H1 (cell line): ENCODE measurements around the gene TCFL5. TPM values are rescaled to one million over a fixed set of nuclear protein-coding genes. Genes with fewer than 3 reads are reported as not detected.
A peak's percentile ranks its signal among the peaks of the same experiment; 100 is the strongest.

ENCODE experiments used
- CTCF ChIA-PET: fragments of 300-600 bp; sonication (Branson Sonifier 250); formaldehyde crosslinking; loops from one replicate; lab custom pipeline; 2021; ENCODE audit not compliant: partially characterized antibody; lab: Charles Lee
- POLR2A ChIA-PET: fragments of 300-600 bp; sonication (Branson Sonifier 250); formaldehyde crosslinking; loops from one replicate; lab custom pipeline; 2021; ENCODE audit warnings: inconsistent platforms; ENCODE audit not compliant: partially characterized antibody; lab: Charles Lee
- DNase-seq, 2 experiments: peaks; one replicate each; pipeline versions ENCODE4 v3.0.0 to v3.0.0-alpha.2; 2010 to 2022; ENCODE audit warnings: low spot score in 2 of 2, low read depth in 1 of 2, mixed read lengths in 1 of 2
- FAIRE-seq: peaks from 2 replicates; lab custom pipeline; 2011; peaks lifted over from hg19 to GRCh38; lab: Jason Lieb, UNC
- H2AFZ ChIP-seq: 2 replicates; pipeline ENCODE4 v1.8.1; 2012; ENCODE audit warnings: low read length, inconsistent platforms
- H2AK5ac ChIP-seq: 2 replicates; pipeline ENCODE4 v1.6.1; 2013; ENCODE audit warnings: low read depth, low read length
- H2BK120ac ChIP-seq: replicated peaks from 2 replicates; pipeline ENCODE3; 2013; ENCODE audit warnings: low read depth, low read length, inconsistent platforms
- H2BK12ac ChIP-seq: 2 replicates; pipeline ENCODE4 v1.6.1; 2013; ENCODE audit warnings: low read depth, low read length
- H2BK15ac ChIP-seq: 2 replicates; pipeline ENCODE4 v1.6.1; 2013; ENCODE audit warnings: low read length
- H2BK20ac ChIP-seq: 2 replicates; pipeline ENCODE4 v1.6.1; 2013; ENCODE audit warnings: low read length
- H2BK5ac ChIP-seq: 2 replicates; pipeline ENCODE4 v1.6.1; 2013; ENCODE audit warnings: low read depth, low read length
- H3K14ac ChIP-seq: 2 replicates; pipeline ENCODE4 v1.6.1; 2013; ENCODE audit warnings: inconsistent platforms; ENCODE audit not compliant: insufficient read length
- H3K18ac ChIP-seq: 2 replicates; pipeline ENCODE4 v1.6.1; 2013; ENCODE audit warnings: low read length; ENCODE audit errors: extremely low read depth
- H3K23ac ChIP-seq: 2 replicates; pipeline ENCODE4 v1.6.1; 2013; ENCODE audit warnings: inconsistent platforms; ENCODE audit not compliant: insufficient read length
- H3K23me2 ChIP-seq: 2 replicates; pipeline ENCODE4 v1.6.1; 2013; ENCODE audit warnings: low read depth, low read length
- H3K27ac ChIP-seq: 2 replicates; pipeline ENCODE4 v1.6.1; 2011; ENCODE audit warnings: low read depth, low read length, inconsistent platforms
- H3K27me3 ChIP-seq, 4 experiments: replicated peaks in 1 of 4; 1 replicate in 1 of 4; 2 replicates in 3 of 4; pipeline versions ENCODE4 v1.6.1 to v1.8.1; 2011 to 2013; ENCODE audit warnings: low read length in 3 of 4, mild to moderate bottlenecking in 3 of 4, inconsistent platforms in 2 of 4, mixed read lengths in 2 of 4, moderate library complexity in 1 of 4; ENCODE audit not compliant: control insufficient read depth in 3 of 4, insufficient read depth in 3 of 4; ENCODE audit errors: extremely low read depth in 1 of 4
- H3K36me3 ChIP-seq, 4 experiments: 2 replicates each; pipeline versions ENCODE4 v1.6.1 to v1.8.1; 2011 to 2013; ENCODE audit warnings: mild to moderate bottlenecking in 4 of 4, low read length in 3 of 4, moderate library complexity in 2 of 4, control low read depth in 1 of 4, inconsistent platforms in 1 of 4; ENCODE audit not compliant: insufficient read depth in 4 of 4, control insufficient read depth in 2 of 4
- H3K4ac ChIP-seq: replicated peaks from 2 replicates; pipeline ENCODE3; 2013; ENCODE audit warnings: low read length, low read depth, mixed read lengths, inconsistent platforms; ENCODE audit not compliant: insufficient read length
- H3K4me1 ChIP-seq, 4 experiments: replicated peaks in 1 of 4; 1 replicate in 1 of 4; 2 replicates in 3 of 4; pipeline versions ENCODE4 v1.6.1 to v1.8.1; 2011 to 2013; ENCODE audit warnings: low read length in 3 of 4, inconsistent platforms in 2 of 4, mixed read lengths in 1 of 4; ENCODE audit not compliant: insufficient read depth in 4 of 4, control insufficient read depth in 3 of 4
- H3K4me2 ChIP-seq, 2 experiments: 2 replicates each; pipeline versions ENCODE4 v1.6.1 to v1.8.1; 2011 to 2013; ENCODE audit warnings: low read depth in 2 of 2, low read length in 2 of 2, control low read depth in 1 of 2, inconsistent platforms in 1 of 2, mild to moderate bottlenecking in 1 of 2; ENCODE audit not compliant: insufficient read depth in 1 of 2
- H3K4me3 ChIP-seq, 4 experiments: fragments of 200-600, 300-600 bp in 1 of 4; sonication (generic), shearing (Covaris generic), sonication (Bioruptor Twin) in 1 of 4; 2 replicates each; pipeline versions ENCODE4 v1.5.1 to v1.8.1; 2011 to 2016; ENCODE audit warnings: low read length in 4 of 4, low read depth in 3 of 4, control low read depth in 2 of 4, inconsistent platforms in 2 of 4, mild to moderate bottlenecking in 2 of 4, mixed read lengths in 1 of 4, moderate library complexity in 1 of 4; ENCODE audit not compliant: insufficient read depth in 2 of 4; ENCODE audit errors: extremely low read depth in 1 of 4
- H3K56ac ChIP-seq: replicated peaks from 2 replicates; pipeline ENCODE3; 2013; ENCODE audit warnings: low read depth, mild to moderate bottlenecking, mixed read lengths, low read length, inconsistent platforms; ENCODE audit not compliant: insufficient read length
- H3K79me1 ChIP-seq: 2 replicates; pipeline ENCODE4 v1.6.1; 2013; ENCODE audit warnings: low read depth, low read length, control low read depth
- H3K79me2 ChIP-seq, 2 experiments: 2 replicates each; pipeline versions ENCODE4 v1.6.1 to v1.8.1; 2012 to 2013; ENCODE audit warnings: low read length in 2 of 2, mild to moderate bottlenecking in 2 of 2, inconsistent platforms in 1 of 2; ENCODE audit not compliant: insufficient read depth in 2 of 2, control insufficient read depth in 1 of 2
- H3K9ac ChIP-seq, 4 experiments: replicated peaks in 1 of 4; 1 replicate in 1 of 4; 2 replicates in 3 of 4; pipeline versions ENCODE4 v1.6.1 to v1.8.1; 2011 to 2013; ENCODE audit warnings: low read depth in 3 of 4, low read length in 3 of 4, control low read depth in 2 of 4, mild to moderate bottlenecking in 2 of 4, moderate library complexity in 2 of 4, inconsistent platforms in 1 of 4; ENCODE audit errors: extremely low read depth in 1 of 4
- H3K9me3 ChIP-seq, 2 experiments: 2 replicates each; pipeline versions ENCODE4 v1.6.1 to v1.8.1; 2012 to 2013; ENCODE audit warnings: mild to moderate bottlenecking in 2 of 2, moderate library complexity in 2 of 2, control low read depth in 1 of 2, inconsistent platforms in 1 of 2, low read depth in 1 of 2, low read length in 1 of 2, mixed read lengths in 1 of 2; ENCODE audit not compliant: insufficient read depth in 2 of 2
- H4K20me1 ChIP-seq, 2 experiments: replicated peaks in 1 of 2; 2 replicates each; pipeline versions ENCODE3 to v1.8.1; 2011 to 2013; ENCODE audit warnings: inconsistent platforms in 2 of 2, low read length in 2 of 2, mild to moderate bottlenecking in 1 of 2; ENCODE audit not compliant: insufficient read depth in 2 of 2, control insufficient read depth in 1 of 2
- H4K5ac ChIP-seq: 2 replicates; pipeline ENCODE4 v1.6.1; 2013; ENCODE audit warnings: low read length, low read depth, mixed read lengths, inconsistent platforms; ENCODE audit not compliant: insufficient read length
- H4K8ac ChIP-seq: 2 replicates; pipeline ENCODE4 v1.8.0; 2013; ENCODE audit warnings: mild to moderate bottlenecking, moderate library complexity, low read length, inconsistent platforms; ENCODE audit not compliant: insufficient read depth; ENCODE audit errors: extremely low read depth
- H4K91ac ChIP-seq: replicated peaks from 2 replicates; pipeline ENCODE3; 2013; ENCODE audit warnings: low read length, mixed read lengths, inconsistent platforms; ENCODE audit not compliant: insufficient read length
- POLR2A ChIP-seq, 2 experiments: IDR thresholded peaks; 1 replicate in 1 of 2; 2 replicates in 1 of 2; pipeline ENCODE4 v1.6.1; 2011; ENCODE audit warnings: low read depth in 2 of 2, low read length in 2 of 2, mild to moderate bottlenecking in 2 of 2; ENCODE audit errors: control extremely low read depth in 1 of 2
- TCF12 ChIP-seq: IDR thresholded peaks from 2 replicates; pipeline ENCODE4 v1.6.1; 2011; ENCODE audit warnings: low read depth, mild to moderate bottlenecking, low read length
- WGBS, 2 experiments: shearing (Covaris generic) in 1 of 2; methylation state at CpG; one replicate each; pipeline versions ENCODE4 v1.1.6 to v1.1.7; 2013 to 2015; ENCODE audit warnings: low lambda C conversion rate in 2 of 2, mixed read lengths in 2 of 2, inconsistent platforms in 1 of 2, low coverage in 1 of 2, missing lambda C conversion rate in 1 of 2; ENCODE audit not compliant: insufficient replicate concordance in 2 of 2, insufficient coverage in 1 of 2, insufficient read length in 1 of 2; ENCODE audit errors: extremely low coverage in 1 of 2, missing lambda C conversion rate in 1 of 2; 5-methylcytosine and 5-hydroxymethylcytosine counted together
- polyA plus RNA-seq, 7 experiments: library from polyadenylated mRNA; depleted of rRNA in 3 of 7; stranded (reverse) in 5 of 7; unstranded in 2 of 7; fragments of >200 nt in 5 of 7; fragments of 200-250 nt in 2 of 7; gene quantifications; 1 replicate in 5 of 7; 2 replicates in 1 of 7; 4 replicates in 1 of 7; pipeline versions ENCODE4 v1.2.1 to v1.2.3, GENCODE V29; 2011 to 2013; ENCODE audit warnings: missing spikeins in 2 of 7, mixed read lengths in 2 of 7
- total RNA-seq: library from RNA; stranded (reverse); fragmentation: NEBNext Ultra II Directional; extraction: Animal tissue kit (Norgen Biotek cat#: 25700); gene quantifications from 2 replicates; pipeline ENCODE4 v1.2.1, GENCODE V29; 2021

Gene TCFL5
- total and polyA plus RNA-seq, 2 of the 8 experiments (the other 6 are each of a cell fraction or from before 2014, with no cell fraction given): 6.2 to 15.0 TPM

GRCh38 chr20:62885896-62886708 is 24.5 kb upstream of the TCFL5 start:
- CTCF ChIA-PET: interaction anchor here (1.0 to 6.4 kb wide), 4 partner anchors 9 to 21 kb away, joined by 3 to 56 read pairs (median 8); no protein-coding TSS in a partner anchor
- Histone ChIP-seq H3K14ac (no peak overlapping the region), H3K27ac (peak overlapping the region; percentile 19; the same call in 1 of the 2 replicates), H3K27me3 (no peaks in the 10 kb centered on the region), H3K4me2 (no peak overlapping the region), H2BK15ac (peak overlapping the region; percentile 53; the same call in 1 of the 2 replicates), H2BK20ac (no peak overlapping the region), H3K56ac (no peak overlapping the region), H3K36me3 (peaks cover 27 to 43% (median 34%) of the 10 kb centered on the region in 4 experiments), H3K4ac (no peak overlapping the region), H3K4me3 (no peak overlapping the region), H2AK5ac (no peak overlapping the region), H3K23ac (no peak overlapping the region), H2BK5ac (no peak overlapping the region; the same call in 1 of the 2 replicates), H3K9ac (no peak overlapping the region), H4K5ac (no peak overlapping the region), H3K9me3 (peaks cover 0 to 3% of the 10 kb centered on the region in 2 experiments; a peak in 1 of 4 replicates), H4K8ac (no peak overlapping the region), H3K79me1 (peaks cover 3% of the 10 kb centered on the region; the same call in 1 of the 2 replicates), H2BK120ac (no peak overlapping the region), H3K18ac (no peak overlapping the region; the same call in 1 of the 2 replicates), H2AFZ (no peak overlapping the region), H4K20me1 (peaks cover 8 to 12% of the 10 kb centered on the region in 2 experiments), H2BK12ac (0 out of 2 replicates have a peak overlapping the region, but pooled peaks have one; percentile 33), H3K4me1 (peaks cover 0 to 19% (median 9%) of the 10 kb centered on the region in 4 experiments; a peak in 5 of 7 replicates), H3K79me2 (no peaks in the 10 kb centered on the region), H3K23me2 (no peaks in the 10 kb centered on the region), H4K91ac (no peak overlapping the region)
- WGBS, 2 experiments: 90% methylated on average over 23 of the region's 23 CpGs; no CpG with 5 or more reads in 1 of the 2 experiments
- DNase-seq: no peak
- peak in 1 of 2 experiments; percentile 31; a peak in 1 of 3 replicates for TF ChIP-seq POLR2A (IDR thresholded peaks at IDR 0.05; ENCODE audit: control extremely low read depth in 1 of 2, low read depth in 2 of 2, low read length in 2 of 2)
- no peak for TF ChIP-seq TCF12
- no peak for FAIRE-seq
- POLR2A ChIA-PET: interaction anchor here (0.7 to 8.5 kb wide), 8 partner anchors 8 to 99 kb away, joined by 3 to 88 read pairs (median 6); partner anchors contain the start of gene GID8
